C4-2B (cell line): ENCODE measurements around the gene DGKD.

Experiments used
- CTCF ChIP-seq: fragments of 450-650 bp; conservative IDR thresholded peaks from 2 replicates; pipeline ENCODE4 v1.5.1; 2017; ENCODE audit warnings: mild to moderate bottlenecking
- ZFX ChIP-seq: fragments of 450-650 bp; IDR thresholded peaks from 2 replicates; pipeline ENCODE4 v1.6.1; 2017

- TF ChIP-seq CTCF (no peak), ZFX (no peak)
These were observed 147.1 kb downstream of the DGKD start for GRCh38 chr2:233501198-233502076.
